Lower leg skin (tissue), 3 donors: ENCODE data around the gene MAN2A2.

Source experiments
- CTCF ChIP-seq, 3 donors: fragments of 450-650 bp; IDR thresholded peaks; one replicate each; pipeline ENCODE4 v1.5.1; 2016; ENCODE audit warnings: antibody characterized with exemption in 3 of 3, mild to moderate bottlenecking in 3 of 3, moderate library complexity in 2 of 3
- POLR2A ChIP-seq, 2 donors: fragments of 450-650 bp; IDR thresholded peaks; one replicate each; pipeline ENCODE4 v1.6.1; 2016 to 2017; ENCODE audit warnings: antibody characterized with exemption in 2 of 2, mild to moderate bottlenecking in 1 of 2, moderate library complexity in 1 of 2

- no peak for TF ChIP-seq CTCF (IDR thresholded peaks at IDR 0.05)
- no peak for TF ChIP-seq POLR2A (IDR thresholded peaks at IDR 0.05)
These were observed 30.2 kb downstream of the MAN2A2 start for GRCh38 chr15:90933301-90933700.
